SU-DHL-6 (cell line): Measurements from ENCODE around the gene SLC19A1.

Source experiments
- H2AFZ ChIP-seq: fragments of 200-600 bp; sonication (generic); 2 replicates; pipeline ENCODE4 v1.6.1; 2014; ENCODE audit warnings: low read depth, mild to moderate bottlenecking, moderate library complexity, mixed read lengths, antibody characterized with exemption, low read length; ENCODE audit not compliant: severe bottlenecking
- H3F3A ChIP-seq: fragments of 200-600 bp; shearing (Covaris generic); 2 replicates; pipeline ENCODE4 v1.6.0; 2016; ENCODE audit warnings: antibody characterized with exemption, mild to moderate bottlenecking; ENCODE audit not compliant: insufficient read depth
- H3K27ac ChIP-seq: fragments of 200-600 bp; sonication (generic); 2 replicates; pipeline ENCODE4 v1.5.1; 2016; ENCODE audit warnings: low read depth, mild to moderate bottlenecking, low read length, moderate library complexity, mixed read lengths
- H3K27me3 ChIP-seq: fragments of 200-600 bp; sonication (generic), shearing (Covaris generic); 2 replicates; pipeline ENCODE4 v1.6.0; 2014; ENCODE audit warnings: mild to moderate bottlenecking, low read length
- H3K36me3 ChIP-seq: fragments of 200-600 bp; sonication (generic); 2 replicates; pipeline ENCODE4 v1.6.1; 2014; ENCODE audit warnings: mild to moderate bottlenecking, low read length, mixed read lengths
- H3K4me2 ChIP-seq: fragments of 300-600, 200-600 bp; shearing (Covaris generic), sonication (generic); 2 replicates; pipeline ENCODE4 v1.6.0; 2014; ENCODE audit warnings: low read length, low read depth, mild to moderate bottlenecking; ENCODE audit not compliant: poor library complexity, severe bottlenecking
- H3K4me3 ChIP-seq: fragments of 200-600 bp; sonication (generic); 2 replicates; pipeline ENCODE4 v1.5.1; 2014; ENCODE audit warnings: antibody characterized with exemption, low read length, mild to moderate bottlenecking, mixed read lengths; ENCODE audit not compliant: insufficient read depth, poor library complexity, severe bottlenecking
- H3K79me2 ChIP-seq: fragments of 200-600 bp; sonication (generic); 2 replicates; pipeline ENCODE4 v1.6.1; 2014; ENCODE audit warnings: mild to moderate bottlenecking, low read length, moderate library complexity; ENCODE audit not compliant: insufficient read depth
- H3K9ac ChIP-seq: fragments of 200-600 bp; sonication (generic); 2 replicates; pipeline ENCODE4 v1.7.0; 2014; ENCODE audit warnings: mild to moderate bottlenecking, low read length
- H3K9me2 ChIP-seq: fragments of 200-600 bp; sonication (generic); replicated peaks from 2 replicates; pipeline ENCODE4 v1.6.1; 2014; ENCODE audit warnings: low read length; ENCODE audit not compliant: insufficient read depth
- H3K9me3 ChIP-seq: fragments of 200-600 bp; sonication (generic); 2 replicates; pipeline ENCODE4 v1.6.1; 2014; ENCODE audit warnings: low read length, mixed read lengths; ENCODE audit not compliant: insufficient read depth
- H4K20me1 ChIP-seq: fragments of 200-600 bp; sonication (generic); 2 replicates; pipeline ENCODE4 v1.6.1; 2014; ENCODE audit warnings: low read depth, mild to moderate bottlenecking, antibody characterized with exemption, low read length, moderate library complexity, mixed read lengths
- CTCF ChIP-seq: fragments of 200-600 bp; sonication (generic); IDR thresholded peaks from one replicate; pipeline ENCODE4 v1.5.1; 2017; ENCODE audit warnings: antibody characterized with exemption, mild to moderate bottlenecking, low read length, moderate library complexity; ENCODE audit not compliant: insufficient read depth, poor library complexity, severe bottlenecking
- EZH2phosphoT487 ChIP-seq: fragments of 200-600 bp; sonication (generic), shearing (Covaris generic); conservative IDR thresholded peaks from 2 replicates; pipeline ENCODE4 v1.6.1; 2018; ENCODE audit warnings: mild to moderate bottlenecking, antibody characterized with exemption, low read length, moderate library complexity, mixed read lengths

Gene SLC19A1

DNA sequence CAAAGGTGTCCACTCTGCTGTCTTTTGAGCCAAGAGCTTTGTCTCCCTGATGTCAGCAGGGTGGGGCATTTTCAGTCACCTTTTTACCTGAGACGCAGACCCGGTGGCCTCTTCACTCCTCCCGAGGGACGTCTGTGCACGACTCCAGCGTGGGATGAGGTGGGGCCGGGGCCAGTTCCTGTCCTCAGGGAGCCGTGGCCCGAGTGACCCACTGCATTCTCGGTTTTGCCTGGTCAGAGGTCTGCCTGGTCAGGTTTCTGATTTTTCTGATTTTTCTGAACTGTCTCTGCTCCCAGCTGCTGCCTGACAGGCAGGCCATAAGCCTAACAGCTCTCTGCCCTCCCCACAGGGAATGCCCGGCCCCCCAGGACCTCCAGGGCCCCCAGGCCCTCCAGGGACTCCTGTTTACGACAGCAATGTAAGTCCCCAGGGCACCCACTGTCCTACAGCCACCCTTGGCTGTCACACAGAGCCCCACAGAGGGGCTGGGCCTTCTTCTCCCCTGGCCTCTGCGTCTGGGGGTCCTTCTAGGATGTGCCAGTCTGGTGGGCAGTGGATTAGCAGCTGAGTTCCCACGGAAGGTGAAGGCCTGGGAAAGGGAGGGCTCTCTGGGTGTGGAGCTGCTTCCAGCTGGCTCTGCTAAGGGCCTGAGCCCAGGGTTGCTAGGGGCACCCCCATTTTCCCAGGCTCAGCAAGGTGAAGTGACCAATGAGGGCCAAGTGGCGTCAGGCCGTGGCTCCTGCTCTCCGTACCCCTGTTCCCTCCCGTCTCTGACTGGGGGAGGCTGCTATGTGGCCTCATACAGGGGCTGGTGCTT, 45.9 kb downstream of the SLC19A1 start:
- Histone ChIP-seq H3K4me3 (no peak overlapping the region), H3K9me2 (no peaks in the 10 kb centered on the region), H3K9me3 (no peaks in the 10 kb centered on the region), H3K9ac (no peak overlapping the region), H3K27me3 (no peaks in the 10 kb centered on the region), H4K20me1 (no peaks in the 10 kb centered on the region), H3F3A (no peaks in the 10 kb centered on the region), H3K4me2 (no peak overlapping the region), H3K79me2 (no peaks in the 10 kb centered on the region), H3K36me3 (no peaks in the 10 kb centered on the region), H3K27ac (no peak overlapping the region), H2AFZ (no peak overlapping the region)
- TF ChIP-seq EZH2phosphoT487 (no peak), CTCF (no peak)

DNA sequence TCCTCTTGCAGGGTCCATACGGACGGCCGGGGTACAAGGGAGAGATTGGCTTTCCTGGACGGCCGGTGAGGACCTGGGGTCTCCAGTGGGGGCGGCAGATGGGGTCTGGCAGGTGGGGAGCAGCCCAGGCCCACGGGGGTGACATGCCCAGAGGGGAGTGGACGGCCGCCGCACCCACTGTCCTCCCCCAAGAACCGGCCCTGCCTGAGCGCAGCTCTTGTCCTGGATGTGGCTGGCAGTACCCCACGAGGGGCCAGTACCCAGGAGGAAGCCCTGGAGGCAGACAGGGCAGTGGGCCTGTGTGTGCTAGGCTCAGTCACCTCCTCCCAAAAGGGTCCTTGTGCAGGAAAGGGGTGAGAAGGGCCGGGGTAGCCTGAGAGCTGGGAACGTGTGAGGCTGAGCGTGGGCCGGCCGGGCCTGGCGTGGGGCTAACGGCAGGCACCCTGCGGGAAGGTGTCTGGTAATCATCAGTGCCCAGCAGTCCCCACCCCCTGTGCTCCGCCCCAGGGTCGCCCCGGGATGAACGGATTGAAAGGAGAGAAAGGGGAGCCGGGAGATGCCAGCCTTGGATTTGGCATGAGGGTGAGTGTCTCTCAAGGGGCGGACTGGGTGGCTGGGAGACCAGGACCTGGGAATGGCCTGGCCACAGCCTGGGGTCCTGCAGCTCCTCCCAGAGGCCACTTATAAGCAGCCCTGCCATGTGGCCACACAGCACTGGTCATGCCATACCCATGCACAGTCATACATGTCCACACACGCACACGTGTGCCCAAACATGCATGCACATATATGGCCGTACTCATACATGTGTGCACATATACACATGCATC, 47.2 kb downstream of the SLC19A1 start:
- no peaks in the 10 kb centered on the region for H3K36me3 ChIP-seq
- no peak overlapping the region for H2AFZ ChIP-seq
- H3K9me3 ChIP-seq = no peaks in the 10 kb centered on the region
- H3K9ac ChIP-seq = no peak overlapping the region
- H3K4me2 ChIP-seq = no peak overlapping the region
- no peaks in the 10 kb centered on the region for H4K20me1 ChIP-seq
- no peaks in the 10 kb centered on the region for H3F3A ChIP-seq
- no peaks in the 10 kb centered on the region for H3K9me2 ChIP-seq
- TF ChIP-seq CTCF (no peak), EZH2phosphoT487 (no peak)
- no peak overlapping the region for H3K27ac ChIP-seq
- no peak overlapping the region for H3K4me3 ChIP-seq
- H3K27me3 ChIP-seq = no peaks in the 10 kb centered on the region
- no peaks in the 10 kb centered on the region for H3K79me2 ChIP-seq

DNA sequence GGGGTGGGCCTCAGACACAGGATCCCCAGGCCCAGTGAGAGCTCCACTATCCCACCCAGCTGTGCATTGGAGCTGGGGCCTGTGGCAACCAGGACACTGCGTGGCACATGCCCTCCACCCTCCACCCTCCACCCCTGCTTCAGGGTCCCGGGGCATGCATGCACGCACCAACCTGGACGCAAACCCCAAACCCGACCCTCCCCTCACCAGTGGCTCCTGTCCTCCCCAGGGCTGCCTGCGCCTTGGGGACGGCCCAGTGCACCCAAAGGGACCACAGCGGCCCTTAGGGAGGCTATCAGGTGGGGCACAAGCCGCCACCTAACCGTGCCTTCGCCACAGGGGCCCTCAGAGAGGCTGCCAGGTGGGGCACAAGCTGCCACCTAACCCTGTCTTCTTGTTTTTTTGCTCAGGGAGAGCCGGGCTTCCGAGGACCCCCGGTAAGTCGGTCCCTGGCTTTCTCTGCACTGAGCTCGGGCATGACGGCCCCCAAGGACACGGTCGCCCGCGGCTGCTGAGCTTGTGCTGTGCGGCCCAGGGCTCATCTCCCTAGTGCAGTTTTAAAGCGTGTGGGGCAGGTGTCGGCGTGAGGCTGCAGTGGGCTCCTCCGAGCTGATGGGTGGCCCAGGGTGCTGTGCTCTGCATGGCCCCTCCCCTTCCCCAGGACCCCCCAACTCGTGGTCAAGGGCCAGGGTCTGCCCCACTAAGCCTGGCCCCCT, 47.9 kb downstream of the SLC19A1 start:
- no peaks in the 10 kb centered on the region for H3K79me2 ChIP-seq
- no peak overlapping the region for H2AFZ ChIP-seq
- TF ChIP-seq EZH2phosphoT487 = no peak
- TF ChIP-seq CTCF = no peak
- no peaks in the 10 kb centered on the region for H3K27me3 ChIP-seq
- H3K9me2 ChIP-seq = no peaks in the 10 kb centered on the region
- no peaks in the 10 kb centered on the region for H3K9me3 ChIP-seq
- H3F3A ChIP-seq = no peaks in the 10 kb centered on the region
- H4K20me1 ChIP-seq = no peaks in the 10 kb centered on the region
- no peak overlapping the region for H3K9ac ChIP-seq
- H3K4me3 ChIP-seq = no peak overlapping the region
- no peak overlapping the region for H3K27ac ChIP-seq
- no peak overlapping the region for H3K4me2 ChIP-seq
- no peaks in the 10 kb centered on the region for H3K36me3 ChIP-seq
